HG03469 (cell line): Measurements from ENCODE around the gene BCAS4.

ENCODE experiments used
- ATAC-seq: cut with Tn5 transposase; IDR thresholded peaks from one replicate; pipeline ENCODE4 v1.9.1; 2021; ENCODE audit warnings: mild to moderate bottlenecking, moderate library complexity, moderate number of reproducible peaks; ENCODE audit not compliant: unreplicated experiment

BCAS4 gene

DNA sequence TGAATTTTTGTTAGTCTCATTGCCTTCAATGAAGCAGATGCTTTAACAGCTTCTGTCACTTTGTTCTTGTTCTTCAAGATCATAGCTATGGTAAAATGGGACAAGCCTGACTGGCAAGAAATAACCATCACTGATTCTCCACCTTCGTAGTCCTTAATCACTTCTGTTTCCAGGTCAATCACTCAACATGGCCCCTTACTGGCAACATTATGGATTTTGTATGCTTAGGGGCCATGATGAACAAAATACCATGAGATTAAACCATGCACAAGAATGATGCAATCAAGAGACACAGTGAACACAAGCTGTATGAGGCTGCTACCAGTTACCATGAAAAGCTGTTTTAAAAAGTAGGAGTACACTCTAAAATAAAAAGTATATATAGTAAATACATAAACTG, 103.6 kb downstream of the BCAS4 start:
- no peak for ATAC-seq

DNA sequence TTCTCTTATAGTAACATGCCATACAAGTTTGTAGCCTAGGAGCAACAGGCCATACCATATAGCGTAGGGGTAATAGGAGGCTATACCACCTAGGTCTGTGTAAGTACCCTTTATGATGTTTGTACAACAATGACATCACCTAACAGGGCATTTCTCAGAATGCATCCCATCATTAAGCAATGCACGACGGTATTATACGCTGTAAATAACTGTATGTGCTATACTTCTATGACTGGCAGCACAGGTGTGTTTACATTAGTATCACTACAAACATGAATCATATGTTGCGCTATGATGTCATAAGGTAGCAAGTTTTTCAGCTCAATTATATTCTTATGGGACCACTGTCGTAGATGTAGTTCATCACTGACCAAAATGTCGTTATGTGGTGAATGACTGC, 105.4 kb downstream of the BCAS4 start:
- no peak for ATAC-seq

DNA sequence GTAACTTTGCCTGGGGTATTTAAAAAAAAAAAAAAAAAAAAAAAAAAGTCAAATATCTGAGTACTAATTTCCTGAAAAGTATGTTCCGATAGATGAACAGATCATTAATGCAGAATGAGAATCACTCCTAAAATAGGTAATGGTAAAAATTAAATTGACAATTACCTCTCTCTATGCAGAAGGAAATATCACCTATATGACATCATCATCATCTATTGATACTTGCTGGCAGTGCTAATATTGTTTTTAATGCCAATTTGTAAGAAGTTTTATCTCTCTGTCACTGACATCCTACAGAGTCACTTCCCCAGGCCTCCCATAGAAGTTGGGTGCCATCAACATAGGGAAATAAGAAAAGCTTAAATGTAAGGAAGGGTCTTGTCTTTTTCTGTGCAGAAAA, 106.4 kb downstream of the BCAS4 start:
- ATAC-seq, result no peak

DNA sequence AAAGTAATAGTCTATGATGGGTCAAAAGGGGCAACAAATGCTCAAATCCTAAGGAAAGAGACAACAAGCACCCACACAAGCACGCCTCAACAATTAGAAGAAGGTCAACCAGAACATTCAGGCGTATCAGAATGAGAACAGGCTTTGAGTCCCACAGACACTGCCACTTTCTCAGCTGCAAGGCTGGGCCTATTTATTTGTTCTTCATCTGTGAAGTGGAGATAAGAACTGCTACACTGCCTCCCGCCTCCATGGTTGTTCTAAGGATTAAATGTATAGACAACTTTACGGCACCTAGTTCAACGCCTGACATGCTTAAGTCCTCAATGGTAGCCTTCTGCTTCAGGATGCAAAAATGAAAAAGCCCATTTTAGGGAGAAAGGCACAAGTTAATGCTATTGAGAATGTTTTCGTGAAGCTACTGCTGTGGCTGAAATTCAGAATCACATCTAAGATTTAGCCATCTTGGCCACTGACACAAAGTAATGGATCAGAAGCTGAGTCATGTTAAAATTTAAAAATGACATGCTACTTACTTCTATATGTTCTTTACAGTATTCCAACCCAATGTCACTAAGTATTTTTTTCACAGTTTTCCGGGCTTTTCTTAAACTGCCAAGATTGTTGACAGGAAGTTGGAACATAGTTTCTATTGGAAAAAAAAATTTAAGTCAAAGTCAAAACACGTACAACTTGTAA, 108.6 kb downstream of the BCAS4 start:
- ATAC-seq, result no peak

DNA sequence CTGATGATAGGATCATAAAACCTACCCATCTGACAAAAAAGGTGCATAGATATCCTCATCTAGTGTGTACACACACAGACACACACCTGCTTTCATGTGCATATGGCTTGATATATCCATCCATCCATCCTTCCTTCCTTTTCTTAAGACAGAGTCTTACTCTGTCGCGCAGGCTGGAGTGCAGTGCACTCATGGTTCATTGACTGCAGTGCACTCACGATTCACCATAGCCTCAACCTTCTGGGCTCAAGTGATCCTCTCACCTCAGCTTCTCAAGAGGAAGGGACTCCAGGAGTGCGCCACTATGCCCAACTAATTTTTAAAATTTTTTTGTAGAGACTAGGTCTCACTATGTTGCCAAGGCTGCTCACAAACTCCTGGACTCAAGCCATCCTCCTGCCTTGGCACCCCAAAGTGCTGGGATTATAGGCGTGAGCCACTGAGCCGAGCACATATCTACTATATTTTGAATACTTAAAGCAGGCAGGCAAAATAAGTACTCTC, 109.3 kb downstream of the BCAS4 start:
- no peak for ATAC-seq

DNA sequence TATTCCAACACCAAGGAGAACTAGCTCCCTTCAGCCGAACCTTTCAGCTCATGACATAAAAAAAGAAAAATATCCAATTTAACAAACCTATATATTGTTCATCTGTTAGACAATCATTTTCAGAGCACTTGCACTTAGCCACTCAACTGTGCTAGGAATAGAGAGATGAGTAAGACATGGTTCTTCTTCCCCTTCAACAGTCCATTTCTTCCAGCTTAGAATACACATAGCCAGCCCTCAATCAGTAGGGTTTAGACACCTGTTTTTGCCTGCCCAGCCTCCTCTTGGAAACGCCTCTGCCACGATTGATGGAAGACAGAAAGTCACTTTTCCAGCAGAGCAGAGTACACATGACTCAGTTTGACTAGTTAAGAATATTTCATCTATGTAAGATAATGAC, 114.6 kb downstream of the BCAS4 start:
- ATAC-seq, result no peak

DNA sequence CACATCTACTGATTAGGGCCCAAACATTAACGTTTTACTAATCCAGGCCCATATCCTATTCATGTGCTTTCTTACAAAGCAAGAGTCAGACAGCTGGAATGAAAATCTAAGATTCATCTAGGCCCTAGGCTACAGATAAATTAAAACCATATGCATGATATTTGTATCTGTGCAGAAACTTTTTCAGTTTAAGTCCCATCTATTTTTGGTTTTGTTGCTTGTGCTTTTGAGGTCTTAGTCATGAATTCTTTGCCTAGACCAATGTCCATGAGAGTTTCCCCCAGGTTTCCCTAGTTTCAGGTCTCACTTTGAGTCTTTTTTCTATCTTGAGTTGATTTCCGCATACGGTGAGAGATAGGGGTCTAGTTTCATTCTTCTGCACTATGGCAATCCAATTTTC, 116.2 kb downstream of the BCAS4 start:
- no peak for ATAC-seq

DNA sequence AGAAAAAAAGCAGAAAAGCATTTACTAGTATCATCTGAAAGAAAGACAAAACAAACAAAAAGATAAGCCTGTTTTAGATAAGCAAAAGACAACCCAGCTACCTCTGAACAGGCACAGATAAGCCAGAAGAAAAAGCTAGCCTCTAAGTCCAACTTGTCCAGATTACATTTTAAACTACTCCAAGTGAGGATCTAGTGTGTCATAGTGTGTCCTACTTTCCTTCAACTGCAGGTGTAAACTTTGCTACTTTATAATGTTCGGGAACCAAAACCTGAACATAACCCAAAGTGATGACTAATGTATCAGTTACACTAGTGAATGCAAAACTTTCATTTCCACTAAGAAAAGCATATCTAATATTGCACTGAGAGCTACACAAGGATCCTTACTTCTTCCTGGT, 116.9 kb downstream of the BCAS4 start:
- ATAC-seq, result no peak

DNA sequence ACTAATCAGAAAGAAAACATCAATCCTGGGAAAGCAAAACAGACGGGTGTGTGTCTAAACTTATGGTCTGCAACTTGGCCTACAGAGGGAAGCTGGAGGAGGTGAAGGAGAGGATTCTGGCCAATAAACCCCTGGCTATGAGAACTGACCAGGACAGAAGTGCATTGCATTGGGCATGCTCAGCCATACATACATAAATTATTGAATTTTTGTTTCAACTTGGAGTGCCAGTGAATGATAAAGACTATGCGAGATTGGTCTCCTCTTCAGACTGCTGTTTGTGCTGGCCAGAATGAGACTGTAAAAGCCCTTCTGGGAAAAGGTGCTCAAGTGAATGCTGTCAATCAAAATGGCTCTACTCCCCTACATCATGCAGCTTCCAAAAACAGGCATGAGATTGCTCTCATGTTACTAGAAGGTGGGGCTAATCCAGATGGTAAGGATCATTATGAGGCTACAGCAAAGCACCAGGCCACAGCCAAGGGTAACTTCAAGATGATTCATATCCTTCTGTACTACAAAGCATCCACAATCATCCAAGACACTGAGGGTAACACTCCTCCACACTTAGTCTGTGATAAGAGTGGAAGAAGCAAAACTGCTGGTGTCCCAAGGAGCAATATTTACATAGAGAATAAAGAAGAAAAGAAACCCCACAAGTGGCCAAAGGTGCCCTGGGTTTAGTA, 119.0 kb downstream of the BCAS4 start:
- no peak for ATAC-seq

DNA sequence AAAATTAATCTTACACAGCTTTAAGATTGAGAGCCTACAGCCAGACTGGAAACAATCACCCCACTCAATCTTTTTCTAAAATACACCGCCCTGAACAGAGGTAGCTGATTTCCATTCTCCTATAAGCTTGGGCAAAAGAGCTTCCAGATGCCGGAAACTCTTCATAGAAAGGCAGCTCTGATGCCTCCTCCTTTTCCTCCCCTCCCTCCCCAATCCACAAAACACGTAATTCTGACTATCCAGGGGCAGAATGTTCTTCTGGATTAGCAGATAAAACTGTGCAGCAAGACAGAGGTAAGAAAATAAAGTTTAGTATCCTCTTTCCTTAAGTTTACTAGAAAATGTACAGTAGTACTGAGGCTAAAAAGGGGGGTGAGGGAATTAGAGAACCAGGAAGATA, 120.6 kb downstream of the BCAS4 start:
- no peak for ATAC-seq

DNA sequence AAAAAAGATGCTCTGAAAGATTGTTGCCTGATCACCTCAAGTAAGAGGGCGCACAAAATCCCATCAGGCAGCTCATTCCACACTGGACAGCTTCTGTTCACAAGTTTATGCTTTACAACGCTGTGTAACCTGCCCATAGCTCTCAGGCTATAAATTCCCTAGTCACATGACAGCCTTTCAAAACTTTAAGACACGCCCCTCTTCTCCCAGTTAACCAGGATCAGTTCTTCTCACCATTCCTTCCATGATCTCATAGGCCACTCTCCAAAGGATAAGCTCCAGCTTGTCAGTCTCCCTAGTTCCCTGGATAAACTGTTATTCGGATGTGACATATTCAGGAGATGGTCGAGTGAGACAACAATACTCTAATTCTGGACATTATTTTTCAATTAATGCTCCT, 121.4 kb downstream of the BCAS4 start:
- ATAC-seq, result no peak

DNA sequence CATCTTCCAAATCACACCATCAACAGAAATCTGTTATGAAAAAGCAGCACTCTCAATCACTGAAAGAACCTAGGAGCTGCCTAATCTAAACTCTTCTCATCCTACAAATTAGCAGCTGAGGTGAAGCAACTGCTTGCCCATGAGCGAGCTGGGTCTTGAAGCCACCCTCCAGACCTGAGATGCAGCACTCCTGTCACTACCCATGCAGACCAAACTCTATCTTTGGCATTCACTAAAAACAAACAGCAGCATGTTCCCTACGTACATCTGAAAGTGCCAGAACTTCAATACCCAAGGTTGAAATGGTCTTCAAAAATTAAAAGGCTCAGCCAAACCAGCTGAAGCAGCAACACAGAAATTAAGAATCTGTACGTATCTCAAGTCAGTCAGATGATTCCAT, 122.1 kb downstream of the BCAS4 start:
- ATAC-seq, result no peak

DNA sequence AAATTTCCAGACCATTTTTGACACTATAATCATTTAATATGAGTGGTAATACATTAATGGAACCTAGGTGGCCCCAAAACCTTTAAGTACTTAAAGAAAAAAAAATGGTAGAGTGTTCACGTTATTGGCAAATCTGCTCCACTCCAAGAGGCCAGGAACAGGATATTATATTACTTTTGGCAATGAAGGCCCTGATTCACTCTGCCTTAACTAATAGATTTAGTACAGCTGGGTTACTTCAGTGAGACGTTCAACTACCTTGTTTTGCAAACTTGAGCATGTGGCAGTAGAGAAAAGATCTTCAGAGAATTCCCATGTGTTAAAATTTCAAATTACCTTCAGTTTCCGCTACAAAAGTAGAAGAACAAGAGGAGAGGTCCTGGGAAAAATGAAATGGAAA, 123.5 kb downstream of the BCAS4 start:
- no peak for ATAC-seq

DNA sequence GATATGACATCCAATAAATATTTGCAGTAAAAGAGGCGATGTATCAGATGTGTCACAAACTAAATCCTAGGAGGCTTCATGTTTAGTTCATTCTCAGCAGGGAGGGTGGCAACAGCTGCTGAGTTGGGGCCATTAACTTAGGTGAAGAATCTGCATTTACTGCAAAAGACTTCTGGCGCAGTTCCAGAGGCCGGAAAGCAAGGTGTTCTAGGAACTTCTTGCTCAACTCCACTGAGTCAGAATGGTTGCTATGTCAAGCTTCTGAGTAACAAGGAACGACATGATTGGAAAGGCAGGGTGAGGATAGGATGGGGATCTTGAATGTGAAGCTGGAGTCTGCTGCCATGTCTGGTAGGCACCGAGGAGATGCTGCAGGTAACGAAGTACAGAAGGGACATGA, 124.7 kb downstream of the BCAS4 start:
- ATAC-seq, result no peak

DNA sequence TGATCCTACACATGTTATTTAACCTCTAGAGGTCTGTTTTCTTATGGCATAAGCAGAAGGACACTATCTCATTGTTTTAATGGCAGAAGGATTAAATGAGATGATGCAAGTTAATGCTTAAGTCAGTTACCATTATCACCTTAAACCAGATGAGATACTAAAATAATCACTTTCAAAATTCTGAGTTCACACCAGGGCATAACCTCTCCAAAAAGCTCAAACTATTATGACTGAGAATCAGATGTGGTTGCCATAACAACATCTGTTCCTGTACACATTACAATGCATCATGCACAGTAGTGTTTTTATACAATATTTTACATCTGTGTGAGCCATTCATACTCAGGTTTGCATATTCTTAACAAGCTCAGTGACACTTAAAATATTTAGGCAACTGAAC, 126.1 kb downstream of the BCAS4 start:
- no peak for ATAC-seq

DNA sequence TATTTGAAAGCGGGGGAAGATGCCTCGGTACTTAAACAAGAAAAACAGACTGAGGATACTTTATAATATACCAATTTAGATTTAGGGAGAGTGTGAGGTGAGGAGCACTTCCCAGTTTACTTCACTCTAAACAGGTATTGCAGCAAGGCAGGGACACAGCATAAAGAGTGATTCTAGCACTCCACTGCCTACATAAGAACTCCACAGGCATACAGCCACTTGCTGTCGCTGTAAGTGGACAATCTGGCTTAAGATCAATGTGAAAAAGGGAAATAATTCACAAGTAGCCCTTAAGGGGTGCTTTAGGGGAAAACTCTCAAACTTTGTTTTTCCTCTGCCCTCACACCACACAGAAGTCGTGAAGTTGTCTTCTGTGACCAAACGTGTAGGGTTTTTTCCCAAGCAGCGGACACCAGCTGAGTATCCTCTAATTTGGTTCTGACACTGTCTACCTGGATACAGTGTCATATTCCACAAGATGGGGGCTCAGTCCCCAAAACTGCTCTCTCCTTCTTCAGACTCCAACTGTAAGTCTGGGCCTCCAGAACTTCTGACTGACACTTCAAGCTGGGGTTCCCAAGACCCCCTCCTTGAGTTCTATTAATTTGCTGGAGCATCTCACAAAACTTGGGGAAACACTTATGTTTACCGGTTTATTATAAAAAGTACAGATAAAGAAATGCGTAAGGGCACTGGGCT, 127.1 kb downstream of the BCAS4 start:
- ATAC-seq, result no peak

DNA sequence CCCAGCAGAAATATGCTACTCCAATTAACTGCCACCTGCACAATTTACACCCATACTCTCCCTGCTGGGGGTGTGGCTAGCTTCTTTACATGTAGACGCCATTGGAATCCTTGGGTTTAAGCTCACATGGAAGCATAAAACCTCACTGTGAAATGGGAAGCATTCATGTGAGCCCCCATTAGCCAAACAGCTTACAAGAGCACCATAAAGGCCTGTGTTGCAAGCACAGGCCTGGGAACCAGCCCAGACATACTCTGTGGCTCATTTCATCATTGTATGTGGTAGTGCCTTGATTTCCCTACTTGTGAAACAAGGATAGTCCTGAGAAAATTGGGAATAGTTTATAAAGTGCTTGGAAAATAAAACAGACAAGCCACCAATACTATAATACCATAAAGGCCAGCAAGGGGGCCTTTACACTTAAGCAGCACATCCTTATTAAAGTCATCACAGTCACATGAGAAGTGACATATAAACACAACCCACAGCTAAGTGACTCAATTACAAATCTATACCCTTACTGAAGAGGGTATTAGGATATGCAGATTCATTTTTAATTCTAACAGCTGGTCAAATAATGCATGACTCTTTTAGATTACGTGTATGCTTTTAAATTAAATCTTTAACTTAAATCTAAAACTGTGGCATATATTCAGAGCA, 129.5 kb downstream of the BCAS4 start:
- no peak for ATAC-seq

DNA sequence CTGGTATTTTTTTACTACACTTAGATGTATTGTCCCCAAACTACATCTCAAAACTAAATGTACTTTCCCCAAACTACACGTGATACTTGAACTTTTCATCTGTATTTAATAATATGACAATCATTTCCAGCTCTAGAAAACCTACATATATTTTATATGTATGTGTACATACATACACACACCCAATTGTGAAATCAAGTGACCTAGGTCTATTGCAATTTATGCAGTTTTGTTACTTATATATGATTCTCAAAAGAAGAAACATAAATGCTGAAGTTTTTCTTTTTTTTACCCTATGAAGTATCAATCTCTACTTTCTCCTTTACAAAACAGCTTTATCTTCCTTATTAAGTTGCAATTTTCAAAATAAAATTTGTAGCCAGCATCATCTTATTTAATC, 131.7 kb downstream of the BCAS4 start:
- ATAC-seq, result no peak
